HUES48 (cell line): Measurements from ENCODE around the gene ADIPOR2.

ENCODE experiments used
- H3K27ac ChIP-seq: one replicate; pipeline ENCODE4 v1.7.0; 2013; ENCODE audit warnings: low read depth, low read length, inconsistent platforms
- H3K27me3 ChIP-seq: 2 replicates; pipeline ENCODE4 v1.6.1; 2013; ENCODE audit warnings: mild to moderate bottlenecking, low read length; ENCODE audit not compliant: control insufficient read depth, insufficient read depth
- H3K36me3 ChIP-seq: 2 replicates; pipeline ENCODE4 v1.6.1; 2013; ENCODE audit warnings: low read length; ENCODE audit not compliant: control insufficient read depth, insufficient read depth
- H3K4me1 ChIP-seq: 2 replicates; pipeline ENCODE4 v1.6.1; 2013; ENCODE audit warnings: mild to moderate bottlenecking, low read length; ENCODE audit not compliant: control insufficient read depth, insufficient read depth
- H3K4me3 ChIP-seq: 2 replicates; pipeline ENCODE4 v1.5.1; 2013; ENCODE audit warnings: mild to moderate bottlenecking, low read depth, low read length
- H3K9ac ChIP-seq: 2 replicates; pipeline ENCODE4 v1.6.1; 2013; ENCODE audit warnings: mild to moderate bottlenecking, low read depth, low read length, moderate library complexity
- H3K9me3 ChIP-seq: 2 replicates; pipeline ENCODE4 v1.6.1; 2013; ENCODE audit warnings: low read length; ENCODE audit not compliant: control insufficient read depth, insufficient read depth

Gene ADIPOR2

DNA sequence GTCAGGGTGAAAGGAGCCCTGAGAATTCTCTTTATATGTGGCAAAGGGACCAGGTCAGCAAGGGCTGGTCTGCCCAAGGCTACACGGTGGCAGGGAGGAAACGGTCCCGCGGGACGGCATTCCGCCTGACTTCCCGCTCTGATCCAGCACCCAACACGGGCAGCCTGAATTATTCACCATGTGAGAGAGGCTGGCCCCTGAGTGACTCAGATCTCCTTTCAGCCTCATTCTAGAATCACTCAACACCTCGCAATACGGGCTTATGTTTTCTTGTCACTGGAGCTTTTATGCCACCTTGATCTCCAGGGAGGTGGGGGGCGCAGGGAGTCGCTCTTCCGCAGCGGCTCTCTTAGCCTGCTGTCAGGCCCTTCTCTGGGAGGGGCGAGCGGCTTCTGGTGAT, 138.0 kb downstream of the ADIPOR2 start:
- H3K4me3 ChIP-seq: no peak overlapping the region
- H3K4me1 ChIP-seq: peaks cover 2% of the 10 kb centered on the region; the same call in 1 of the 2 replicates
- no peaks in the 10 kb centered on the region; the same call in 1 of the 2 replicates for H3K27me3 ChIP-seq
- no peak overlapping the region for H3K9ac ChIP-seq
- H3K27ac ChIP-seq: no peak overlapping the region
- H3K9me3 ChIP-seq: no peaks in the 10 kb centered on the region
- H3K36me3 ChIP-seq: no peaks in the 10 kb centered on the region

DNA sequence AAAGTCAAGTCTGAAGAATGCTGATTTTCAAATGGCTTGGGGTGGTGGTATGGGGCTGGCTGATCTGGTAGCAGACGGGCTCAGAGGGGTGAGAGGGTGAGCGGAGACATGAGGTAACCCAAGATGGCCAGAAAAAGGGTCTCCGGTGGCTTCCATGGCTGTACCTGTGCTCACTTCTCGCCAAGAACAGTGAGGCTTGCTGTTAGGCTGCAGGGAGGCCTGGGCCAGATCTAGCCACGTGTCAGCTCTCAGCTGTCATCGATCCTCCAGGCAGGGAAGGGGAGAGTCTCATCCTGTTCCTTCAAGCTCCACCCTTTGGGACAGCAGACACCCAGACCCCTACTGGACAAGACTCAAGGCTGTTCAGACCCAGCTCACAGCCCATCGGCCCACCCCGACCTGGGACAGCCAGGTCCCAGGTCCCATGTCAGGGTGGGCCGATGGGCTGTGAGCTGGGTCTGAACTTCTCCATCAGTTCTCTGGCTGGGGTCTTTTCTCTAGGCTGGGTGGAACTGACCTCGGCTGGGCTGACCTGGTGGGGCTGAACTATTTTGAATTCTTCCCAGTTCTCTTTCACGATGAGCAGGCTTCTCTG, 138.5 kb downstream of the ADIPOR2 start:
- H3K4me3 ChIP-seq: no peak overlapping the region
- H3K27ac ChIP-seq: no peak overlapping the region
- H3K9me3 ChIP-seq: no peaks in the 10 kb centered on the region
- peaks cover 2% of the 10 kb centered on the region; the same call in 1 of the 2 replicates for H3K4me1 ChIP-seq
- no peak overlapping the region for H3K9ac ChIP-seq
- H3K36me3 ChIP-seq: no peaks in the 10 kb centered on the region
- H3K27me3 ChIP-seq: no peaks in the 10 kb centered on the region; the same call in 1 of the 2 replicates

DNA sequence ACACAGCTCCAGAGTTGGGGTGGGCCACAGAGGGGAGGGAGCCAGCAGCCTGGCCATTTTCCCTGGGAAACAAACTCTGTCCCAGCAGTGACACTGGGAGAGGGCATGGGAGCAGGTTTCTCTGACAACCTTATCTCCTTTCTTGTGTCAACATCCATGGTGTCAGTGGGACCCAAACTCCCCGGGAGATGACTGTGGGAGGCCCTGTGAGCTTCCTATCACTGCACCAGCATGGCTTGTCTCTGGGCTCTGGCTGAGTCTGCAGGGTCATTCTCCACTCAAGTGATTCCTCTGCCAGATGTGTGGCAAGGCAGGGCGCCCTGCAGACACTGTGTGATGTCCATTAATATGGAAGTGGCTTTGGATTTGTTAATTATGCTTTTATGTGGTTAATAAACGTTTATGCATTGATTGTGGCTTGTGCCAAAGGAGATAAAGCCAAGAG, 139.6 kb downstream of the ADIPOR2 start:
- Histone ChIP-seq H3K4me1 (peaks cover 2% of the 10 kb centered on the region; the same call in 1 of the 2 replicates), H3K36me3 (no peaks in the 10 kb centered on the region), H3K4me3 (no peak overlapping the region), H3K9me3 (no peaks in the 10 kb centered on the region), H3K9ac (no peak overlapping the region), H3K27ac (no peak overlapping the region), H3K27me3 (no peaks in the 10 kb centered on the region; the same call in 1 of the 2 replicates)

DNA sequence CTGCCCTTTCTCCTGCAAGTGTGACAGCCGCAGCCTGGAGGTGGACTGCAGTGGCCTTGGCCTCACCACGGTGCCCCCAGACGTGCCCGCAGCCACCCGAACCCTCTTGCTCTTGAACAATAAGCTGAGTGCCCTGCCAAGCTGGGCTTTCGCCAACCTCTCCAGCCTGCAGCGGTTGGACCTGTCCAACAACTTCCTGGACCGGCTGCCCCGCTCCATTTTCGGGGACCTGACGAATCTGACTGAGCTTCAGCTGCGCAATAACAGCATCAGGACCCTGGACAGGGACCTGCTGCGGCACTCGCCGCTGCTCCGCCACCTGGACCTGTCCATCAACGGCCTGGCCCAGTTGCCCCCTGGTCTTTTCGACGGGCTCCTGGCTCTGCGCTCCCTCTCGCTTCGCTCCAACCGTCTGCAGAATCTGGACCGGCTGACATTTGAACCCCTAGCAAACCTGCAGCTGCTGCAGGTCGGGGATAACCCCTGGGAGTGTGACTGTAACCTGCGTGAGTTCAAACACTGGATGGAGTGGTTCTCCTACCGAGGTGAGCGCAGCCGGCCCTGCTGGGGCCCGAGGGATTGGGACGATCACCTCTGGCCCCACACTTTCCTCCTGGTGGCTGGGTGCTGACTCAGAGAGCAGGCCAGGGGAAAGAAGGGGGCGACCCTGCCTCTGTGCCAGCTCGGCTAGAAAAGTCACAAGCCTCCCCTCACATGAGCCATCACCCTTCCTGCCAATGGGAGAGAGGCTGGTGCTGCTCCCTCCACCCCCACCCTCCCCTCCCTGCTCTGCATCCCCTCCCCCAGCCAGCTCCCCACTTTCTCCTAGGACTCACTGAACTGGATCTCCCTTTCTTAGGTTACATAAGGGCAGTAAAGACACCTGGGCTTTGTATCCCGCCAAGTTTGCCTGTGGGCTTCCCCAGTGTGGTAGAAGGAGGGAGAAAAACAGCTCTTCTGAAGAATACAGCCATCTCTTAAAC, 140.4 kb downstream of the ADIPOR2 start:
- H3K4me3 ChIP-seq: peak overlapping the region; percentile 32; the same call in 1 of the 2 replicates
- H3K27ac ChIP-seq: no peak overlapping the region
- H3K4me1 ChIP-seq: peaks cover 2% of the 10 kb centered on the region; the same call in 1 of the 2 replicates
- H3K9me3 ChIP-seq: no peaks in the 10 kb centered on the region
- H3K27me3 ChIP-seq: no peaks in the 10 kb centered on the region; the same call in 1 of the 2 replicates
- H3K36me3 ChIP-seq: no peaks in the 10 kb centered on the region
- no peak overlapping the region for H3K9ac ChIP-seq

DNA sequence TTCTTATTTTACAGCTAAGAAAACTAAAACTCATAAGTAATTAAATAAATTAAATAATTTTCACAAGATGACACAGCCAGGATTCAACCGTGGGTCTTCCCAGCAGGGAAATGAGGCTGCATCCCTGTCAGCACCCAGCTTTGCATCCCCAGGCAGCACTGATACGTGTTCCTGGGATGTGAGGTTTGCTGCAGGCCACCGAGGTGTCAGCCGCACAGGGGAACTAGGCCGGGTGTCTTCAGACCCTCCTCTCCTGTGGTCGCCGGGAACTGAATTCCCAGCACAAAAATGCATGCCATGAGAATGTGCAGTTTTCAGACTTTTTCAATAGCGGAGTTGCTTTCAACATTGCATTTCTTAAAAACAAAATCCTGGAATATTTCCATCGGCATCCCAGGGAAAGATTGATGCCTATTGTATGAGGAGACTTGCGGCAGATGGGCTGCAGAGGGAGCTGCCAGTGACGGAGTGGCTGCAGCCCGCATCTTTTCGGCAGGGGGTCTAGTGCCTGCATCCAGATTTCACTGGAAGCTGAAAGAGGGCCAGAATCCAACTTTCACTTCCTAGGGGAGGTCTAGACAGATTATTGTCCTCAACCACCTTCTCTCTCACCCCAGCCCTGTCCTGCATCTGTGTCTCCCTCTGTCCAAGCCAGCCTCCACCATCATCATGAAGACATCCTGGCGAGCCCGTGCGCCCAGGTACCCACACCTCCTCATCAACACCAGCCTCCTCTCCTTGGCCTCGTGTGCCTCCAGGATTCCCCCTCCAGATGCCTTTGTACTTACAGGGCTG, 142.1 kb downstream of the ADIPOR2 start:
- peaks cover 2% of the 10 kb centered on the region; the same call in 1 of the 2 replicates for H3K4me1 ChIP-seq
- H3K27me3 ChIP-seq: no peaks in the 10 kb centered on the region; the same call in 1 of the 2 replicates
- H3K9ac ChIP-seq: no peak overlapping the region
- no peaks in the 10 kb centered on the region for H3K9me3 ChIP-seq
- H3K4me3 ChIP-seq: no peak overlapping the region
- H3K27ac ChIP-seq: no peak overlapping the region
- no peaks in the 10 kb centered on the region for H3K36me3 ChIP-seq

DNA sequence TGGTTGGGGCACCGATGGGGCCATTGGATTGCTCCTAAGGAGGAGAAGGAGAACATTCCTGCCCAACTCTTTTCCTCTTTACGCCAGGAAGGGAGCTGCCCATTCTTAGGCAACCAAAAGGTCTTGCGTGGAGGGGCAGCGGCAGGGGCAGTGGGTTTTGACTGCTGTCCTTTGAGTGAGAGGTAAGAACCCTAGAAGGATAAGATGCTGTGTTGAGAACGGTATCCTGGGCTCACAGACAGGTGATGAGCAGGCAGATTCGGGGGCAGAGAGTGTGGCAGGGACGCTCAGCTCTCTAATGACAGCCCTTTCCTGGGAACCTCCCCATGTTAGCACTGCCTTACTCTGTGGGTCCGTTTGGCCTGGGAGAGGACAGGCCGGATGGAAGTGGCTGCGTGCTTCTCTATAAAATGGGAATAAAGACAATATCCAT, 142.7 kb downstream of the ADIPOR2 start:
- H3K4me1 ChIP-seq: peaks cover 2% of the 10 kb centered on the region; the same call in 1 of the 2 replicates

DNA sequence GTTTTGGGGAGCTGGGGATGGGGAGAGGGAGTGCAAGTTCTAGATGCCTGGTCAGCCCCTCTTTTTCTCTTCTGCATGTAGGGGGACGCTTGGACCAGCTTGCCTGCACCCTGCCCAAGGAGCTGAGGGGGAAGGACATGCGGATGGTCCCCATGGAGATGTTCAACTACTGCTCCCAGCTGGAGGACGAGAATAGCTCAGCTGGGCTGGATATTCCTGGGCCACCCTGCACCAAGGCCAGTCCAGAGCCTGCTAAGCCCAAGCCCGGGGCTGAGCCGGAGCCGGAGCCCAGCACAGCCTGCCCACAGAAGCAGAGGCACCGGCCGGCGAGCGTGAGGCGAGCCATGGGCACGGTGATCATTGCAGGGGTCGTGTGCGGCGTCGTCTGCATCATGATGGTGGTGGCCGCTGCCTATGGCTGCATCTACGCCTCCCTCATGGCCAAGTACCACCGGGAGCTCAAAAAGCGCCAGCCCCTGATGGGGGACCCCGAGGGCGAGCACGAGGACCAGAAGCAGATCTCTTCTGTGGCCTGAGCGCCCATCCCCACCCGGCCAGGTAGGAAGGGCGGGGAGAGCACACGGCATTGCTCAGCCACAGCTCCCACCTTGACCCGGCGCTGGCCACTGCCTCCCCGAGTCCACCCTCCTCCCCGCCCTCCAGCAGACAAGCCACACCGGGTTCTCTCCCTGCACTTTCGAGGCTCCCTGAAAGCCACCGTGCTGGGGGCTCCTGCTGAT, 143.5 kb downstream of the ADIPOR2 start:
- Histone ChIP-seq H3K9me3 (no peaks in the 10 kb centered on the region), H3K4me3 (no peak overlapping the region), H3K27ac (no peak overlapping the region), H3K36me3 (no peaks in the 10 kb centered on the region), H3K27me3 (no peaks in the 10 kb centered on the region; the same call in 1 of the 2 replicates), H3K4me1 (peaks cover 2% of the 10 kb centered on the region; the same call in 1 of the 2 replicates), H3K9ac (no peak overlapping the region)

More for the DNA sequence above, 142.7 kb downstream of the ADIPOR2 start:
- Histone ChIP-seq H3K27ac (no peak overlapping the region), H3K9ac (no peak overlapping the region), H3K9me3 (no peaks in the 10 kb centered on the region), H3K27me3 (no peaks in the 10 kb centered on the region; the same call in 1 of the 2 replicates), H3K36me3 (no peaks in the 10 kb centered on the region), H3K4me3 (no peak overlapping the region)

DNA sequence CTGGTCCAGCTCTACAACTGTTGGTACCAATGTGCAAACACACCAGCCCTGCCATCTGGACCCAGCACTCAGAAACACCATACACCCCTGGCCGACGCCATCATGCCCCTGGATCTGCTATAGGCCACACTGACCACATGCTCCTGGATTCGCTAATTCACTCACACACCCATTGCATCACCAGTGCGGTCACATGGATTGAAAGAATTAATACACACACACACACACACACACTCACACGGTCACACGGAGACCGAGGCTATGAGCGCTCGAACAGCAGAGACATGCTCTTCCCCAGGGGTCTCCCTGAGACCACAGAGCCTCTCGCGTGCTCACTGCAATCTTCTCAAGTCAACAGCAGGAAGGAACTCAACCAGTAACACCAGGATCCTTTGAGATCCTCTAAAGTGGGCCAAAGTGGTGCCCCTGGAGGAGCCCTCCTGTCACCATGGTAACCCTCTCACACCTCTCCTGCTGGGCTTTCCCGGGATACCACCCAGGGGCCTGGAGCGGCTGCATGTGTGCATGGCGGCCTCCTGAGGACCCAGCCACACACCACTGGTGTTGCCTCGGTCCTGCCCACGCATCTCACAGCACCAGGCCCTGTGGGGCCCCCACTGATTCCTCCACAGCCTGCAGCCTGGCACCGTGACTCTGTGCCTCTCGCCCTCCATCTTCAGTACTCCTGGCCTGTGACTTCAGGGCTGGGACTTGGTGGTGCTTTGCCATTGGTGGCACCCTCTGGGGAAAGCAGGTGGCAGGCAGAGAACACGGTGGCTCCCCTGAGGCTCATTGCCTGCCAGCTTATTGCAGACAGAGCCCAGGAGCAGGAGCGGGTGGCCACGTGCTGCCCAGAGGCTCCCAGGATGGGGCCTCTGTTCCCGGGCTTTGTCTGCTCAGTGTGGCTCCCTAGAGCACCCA, 144.6 kb downstream of the ADIPOR2 start:
- no peaks in the 10 kb centered on the region for H3K36me3 ChIP-seq
- H3K9me3 ChIP-seq: no peaks in the 10 kb centered on the region
- H3K4me1 ChIP-seq: peaks cover 8% of the 10 kb centered on the region
- H3K27ac ChIP-seq: no peak overlapping the region
- no peaks in the 10 kb centered on the region; the same call in 1 of the 2 replicates for H3K27me3 ChIP-seq
- no peak overlapping the region for H3K9ac ChIP-seq
- no peak overlapping the region for H3K4me3 ChIP-seq

DNA sequence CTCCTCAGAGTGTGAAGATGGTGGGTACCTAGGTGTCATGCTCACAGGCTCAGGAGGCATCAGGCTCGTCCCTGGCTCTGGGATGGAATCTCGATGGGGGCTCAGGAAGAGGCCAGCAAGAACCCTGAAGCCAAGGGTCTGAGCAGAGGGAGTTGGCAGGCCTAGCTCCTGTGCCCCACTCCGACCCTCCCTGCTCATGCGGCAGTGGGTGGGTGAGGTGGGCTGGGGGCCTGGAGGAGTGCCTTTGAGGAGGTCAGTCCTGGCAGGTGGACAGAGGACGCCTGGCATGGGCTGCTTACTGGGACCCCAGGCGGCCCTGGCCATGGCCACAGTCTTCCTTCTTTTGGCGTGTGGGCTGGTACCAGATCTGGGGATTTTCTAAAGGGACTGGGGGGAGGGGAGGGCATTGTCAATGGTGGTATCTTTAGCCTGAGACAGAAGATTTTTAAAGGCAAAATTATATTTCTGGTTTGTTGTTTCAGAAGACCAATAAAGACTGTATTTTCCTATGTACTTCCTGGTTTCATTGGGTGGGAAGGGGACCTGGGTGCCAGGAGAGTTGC, 145.5 kb downstream of the ADIPOR2 start:
- no peaks in the 10 kb centered on the region for H3K9me3 ChIP-seq
- no peak overlapping the region for H3K4me3 ChIP-seq
- H3K27ac ChIP-seq: no peak overlapping the region
- H3K36me3 ChIP-seq: no peaks in the 10 kb centered on the region
- H3K4me1 ChIP-seq: peaks cover 8% of the 10 kb centered on the region
- H3K27me3 ChIP-seq: no peaks in the 10 kb centered on the region; the same call in 1 of the 2 replicates
- no peak overlapping the region for H3K9ac ChIP-seq
